GM19240 (cell line): ENCODE results near the gene ARHGAP18.

ENCODE experiments used
- DNase-seq: peaks from one replicate; pipeline ENCODE4 v3.0.0; 2011; ENCODE audit warnings: low spot score; ENCODE audit not compliant: insufficient read length

The ARHGAP18 gene

GRCh38 chr6:129617986-129618385, 92.0 kb downstream of the ARHGAP18 start:
- no peak for DNase-seq

DNA sequence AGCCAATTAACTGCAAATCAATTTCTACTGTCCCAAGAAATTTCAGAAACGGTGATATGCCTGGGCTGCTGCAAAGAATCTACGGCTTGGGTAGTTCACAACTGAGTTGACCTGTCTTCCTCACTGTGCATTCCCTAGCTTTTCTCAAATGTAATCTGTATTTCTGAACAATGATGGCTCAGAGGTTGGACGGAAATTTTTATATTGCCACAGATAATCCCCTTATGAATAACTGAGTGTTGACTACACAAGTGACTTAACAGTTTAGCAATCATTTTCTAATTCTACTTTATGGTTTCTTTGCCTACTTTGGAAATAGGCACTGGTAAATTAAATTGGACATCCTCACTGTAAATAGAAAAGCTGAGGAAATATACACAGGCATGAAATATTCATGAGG, 94.5 kb downstream of the ARHGAP18 start:
- no peak for DNase-seq

GRCh38 chr6:129615020-129615419, 95.0 kb downstream of the ARHGAP18 start:
- no peak for DNase-seq

DNA sequence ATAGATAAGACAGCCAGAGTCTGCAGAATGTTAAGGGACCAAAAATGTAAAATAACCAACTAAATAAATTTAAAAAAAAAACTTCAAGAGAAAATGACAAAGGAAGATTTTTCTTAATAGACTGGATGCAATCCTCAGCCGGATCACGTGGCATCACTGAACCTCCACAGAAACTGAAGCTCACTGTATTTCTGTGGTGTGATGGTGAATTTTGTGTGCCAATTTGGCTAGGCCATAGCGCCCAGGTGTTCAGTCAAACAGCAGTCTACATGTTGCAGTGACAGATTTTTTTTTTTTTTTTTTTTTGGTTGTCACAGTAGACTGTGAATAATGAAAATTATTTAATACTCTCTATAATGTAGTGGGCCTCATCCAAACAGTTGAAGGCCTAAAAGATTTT, 95.5 kb downstream of the ARHGAP18 start:
- no peak for DNase-seq

GRCh38 chr6:129612440-129612839, 97.5 kb downstream of the ARHGAP18 start:
- no peak for DNase-seq

DNA sequence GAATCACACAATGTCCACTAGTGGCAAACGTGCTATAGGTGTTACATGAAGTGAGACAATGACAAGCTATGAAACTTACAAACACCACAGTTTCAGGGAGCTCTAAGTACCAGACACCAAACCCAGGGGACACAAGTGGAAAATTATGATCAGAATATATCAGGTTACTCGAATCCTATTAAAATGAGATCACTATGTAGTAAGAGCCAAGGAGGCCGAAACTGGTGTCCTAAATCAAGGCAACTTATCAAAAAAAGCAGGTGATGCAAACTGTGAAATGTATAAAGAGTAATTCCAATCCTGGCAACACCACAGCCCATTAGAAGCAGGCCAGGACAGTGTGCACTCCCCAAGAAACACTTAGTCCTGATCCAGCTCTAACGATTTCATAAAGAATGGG, 100.3 kb downstream of the ARHGAP18 start:
- DNase-seq = no peak

GRCh38 chr6:129608886-129609537, 101.0 kb downstream of the ARHGAP18 start:
- no peak for DNase-seq

DNA sequence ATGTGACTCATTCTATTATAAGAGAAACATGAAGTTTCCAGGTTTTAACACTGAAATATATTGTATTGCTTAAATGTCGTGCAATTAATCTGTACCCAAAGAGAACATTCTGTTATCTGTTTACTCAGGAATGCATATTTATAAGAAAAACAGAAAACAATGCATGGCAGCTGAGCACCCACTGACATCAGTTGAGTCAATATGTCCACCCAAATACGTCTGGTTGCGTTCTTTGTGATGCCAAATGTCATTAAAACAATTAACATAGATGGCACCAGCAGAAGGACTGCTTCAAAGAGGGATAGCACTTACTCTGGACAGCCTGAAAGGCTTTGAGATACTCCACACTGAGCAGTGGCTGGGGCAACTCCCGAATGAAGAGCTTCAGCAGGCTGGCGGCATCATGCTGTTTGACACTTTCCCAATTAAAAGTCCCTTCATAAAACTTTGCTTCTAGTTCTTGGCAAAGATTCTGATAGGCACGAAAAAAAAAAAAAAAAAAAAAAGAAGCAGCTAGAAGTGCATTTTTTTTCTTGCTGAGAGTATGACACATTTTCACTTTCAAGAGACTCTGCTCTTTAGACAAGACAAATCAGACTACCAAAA, 102.3 kb downstream of the ARHGAP18 start:
- no peak for DNase-seq

DNA sequence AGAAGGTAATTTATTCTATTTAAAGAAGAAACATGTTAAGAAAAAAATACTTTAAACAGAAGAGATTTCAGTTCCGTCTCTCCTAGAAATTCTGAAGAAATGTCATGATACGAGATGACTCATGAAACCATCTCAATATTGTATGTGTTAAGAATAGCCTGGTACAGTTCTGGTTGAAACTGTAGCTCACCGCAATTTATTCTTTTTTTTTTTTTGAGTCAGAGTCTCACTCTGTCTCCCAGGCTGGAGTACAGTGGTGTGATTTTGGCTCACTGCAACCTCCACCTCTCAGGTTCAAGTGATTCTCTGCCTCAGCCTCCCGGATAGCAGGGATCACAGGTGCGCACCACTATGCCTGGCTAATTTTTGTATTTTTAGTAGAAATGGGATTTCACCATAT, 103.3 kb downstream of the ARHGAP18 start:
- DNase-seq = no peak

DNA sequence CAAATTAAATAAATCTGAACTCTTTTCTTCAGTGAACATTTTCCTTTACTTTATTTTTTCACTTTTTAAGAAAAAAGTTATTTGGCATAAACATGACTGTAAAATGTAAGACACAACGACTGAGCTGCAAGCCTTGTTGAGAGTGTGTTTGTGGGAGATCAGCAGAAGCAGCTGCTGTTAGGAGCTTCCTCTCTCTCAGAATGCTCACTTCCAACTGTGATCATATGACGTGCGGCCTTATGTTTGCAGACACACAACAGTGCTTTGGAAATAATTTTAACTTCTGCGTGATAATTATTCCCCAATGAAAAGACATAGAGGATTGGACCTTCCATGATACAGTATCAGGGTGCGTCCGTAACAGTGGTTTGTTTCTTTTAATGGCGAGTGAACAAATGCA, 104.0 kb downstream of the ARHGAP18 start:
- DNase-seq = no peak

GRCh38 chr6:129605095-129605494, 104.9 kb downstream of the ARHGAP18 start:
- DNase-seq = no peak

GRCh38 chr6:129604321-129604720, 105.7 kb downstream of the ARHGAP18 start:
- DNase-seq = no peak

DNA sequence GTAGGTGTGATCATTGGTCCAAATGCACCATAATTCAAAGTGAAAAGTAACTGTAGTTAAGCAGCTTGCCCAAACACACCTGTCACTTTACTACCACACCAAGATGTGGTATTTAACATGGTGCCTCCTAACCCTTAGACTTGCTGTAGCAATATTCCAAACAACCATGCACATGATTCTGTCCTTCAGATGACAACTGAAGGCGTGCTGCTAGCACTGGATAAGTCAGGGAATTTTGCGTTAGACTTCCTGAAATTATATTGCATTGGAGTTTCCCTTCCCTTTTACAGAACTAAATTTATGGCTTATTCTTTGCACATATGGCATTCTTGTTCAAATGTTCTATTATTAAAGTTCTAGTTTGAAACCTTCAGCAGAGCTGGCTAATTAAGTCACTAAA, 106.2 kb downstream of the ARHGAP18 start:
- no peak for DNase-seq

DNA sequence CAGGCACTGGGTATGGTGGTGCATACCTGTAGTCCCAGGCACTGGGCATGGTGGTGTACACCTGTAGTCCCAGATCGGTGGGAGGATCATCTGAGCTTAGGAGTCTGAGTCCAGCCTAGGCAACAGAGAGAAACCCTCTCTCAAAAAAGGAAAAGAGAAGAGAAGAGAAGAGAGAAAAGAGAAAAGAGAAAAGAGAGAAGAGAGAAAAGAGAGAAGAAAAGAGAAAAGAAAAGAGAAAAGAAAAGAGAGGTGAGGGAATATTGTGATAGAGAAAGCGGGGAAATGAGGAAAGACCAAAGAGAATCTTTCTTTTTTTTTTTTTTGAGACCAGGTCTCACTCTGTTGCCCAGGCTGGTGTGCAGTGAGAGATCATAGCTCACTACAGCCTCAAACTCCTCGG, 108.7 kb downstream of the ARHGAP18 start:
- DNase-seq = no peak

GRCh38 chr6:129599467-129599866, 110.5 kb downstream of the ARHGAP18 start:
- no peak for DNase-seq

GRCh38 chr6:129598244-129599187, 111.5 kb downstream of the ARHGAP18 start:
- peak; percentile 29 for DNase-seq

DNA sequence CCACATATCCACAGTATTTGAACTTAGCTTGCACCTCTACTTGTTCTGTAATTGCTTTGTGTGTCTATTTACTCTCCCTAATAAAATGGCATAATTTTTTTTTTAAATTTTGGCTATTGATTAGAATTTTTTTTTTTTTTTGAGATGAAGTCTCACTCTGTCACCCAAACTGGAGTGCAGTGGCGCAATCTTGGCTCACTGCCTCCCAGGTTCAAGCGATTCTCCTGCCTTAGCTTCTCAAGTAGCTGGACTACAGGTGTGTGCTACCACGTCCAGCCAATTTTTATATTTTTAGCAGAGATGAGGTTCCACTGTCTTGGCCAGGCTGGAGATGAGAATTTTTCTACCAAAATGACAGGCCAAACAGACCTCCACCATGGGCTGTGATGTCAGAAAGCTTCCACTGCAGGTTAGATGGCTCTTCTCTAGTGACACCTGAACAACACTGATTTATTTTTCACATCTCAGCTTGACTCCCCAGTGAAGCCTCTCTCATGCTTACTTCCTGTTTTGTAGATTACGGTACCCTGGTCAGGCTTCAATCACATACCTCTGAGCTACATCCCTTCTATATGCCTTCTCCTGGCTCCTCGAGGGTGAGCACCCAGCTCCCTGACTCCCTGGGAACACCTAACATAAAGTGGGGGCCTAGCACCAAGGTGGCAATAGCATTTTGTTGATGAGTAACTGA, 112.8 kb downstream of the ARHGAP18 start:
- DNase-seq = no peak

DNA sequence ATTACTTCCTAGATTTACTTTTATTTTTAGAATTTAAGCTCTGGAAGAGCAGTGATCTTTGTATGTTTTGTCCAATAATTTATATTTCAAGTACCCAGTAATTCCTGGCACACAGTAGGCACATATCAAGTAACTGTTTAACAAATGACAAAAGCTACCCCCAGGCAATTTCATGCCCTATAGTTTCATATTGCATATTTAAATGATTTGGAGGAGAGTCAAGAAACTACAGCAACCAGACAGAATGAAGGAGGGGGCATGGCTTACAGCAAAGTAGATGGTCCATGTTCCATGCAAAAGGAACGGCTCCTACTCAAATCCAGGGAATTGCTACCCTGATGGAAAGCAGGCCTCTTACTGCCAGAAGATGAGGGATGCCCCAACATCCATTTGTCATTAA, 113.5 kb downstream of the ARHGAP18 start:
- no peak for DNase-seq

DNA sequence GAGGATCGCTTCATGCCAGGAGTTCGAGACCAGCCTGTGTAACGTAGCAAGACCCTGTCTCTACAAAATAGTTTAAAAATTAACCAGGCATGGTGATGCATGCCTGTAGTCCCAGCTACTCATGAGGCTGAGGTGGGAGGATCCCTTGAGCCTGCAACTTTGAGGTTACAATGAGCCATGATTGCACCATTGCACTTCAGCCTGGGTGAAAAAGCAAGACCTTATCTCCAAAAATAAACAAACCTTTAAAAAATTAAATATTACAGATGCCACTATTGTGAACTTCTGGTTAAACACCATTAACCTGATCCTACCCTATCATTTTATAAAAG, 116.8 kb downstream of the ARHGAP18 start:
- no peak for DNase-seq

DNA sequence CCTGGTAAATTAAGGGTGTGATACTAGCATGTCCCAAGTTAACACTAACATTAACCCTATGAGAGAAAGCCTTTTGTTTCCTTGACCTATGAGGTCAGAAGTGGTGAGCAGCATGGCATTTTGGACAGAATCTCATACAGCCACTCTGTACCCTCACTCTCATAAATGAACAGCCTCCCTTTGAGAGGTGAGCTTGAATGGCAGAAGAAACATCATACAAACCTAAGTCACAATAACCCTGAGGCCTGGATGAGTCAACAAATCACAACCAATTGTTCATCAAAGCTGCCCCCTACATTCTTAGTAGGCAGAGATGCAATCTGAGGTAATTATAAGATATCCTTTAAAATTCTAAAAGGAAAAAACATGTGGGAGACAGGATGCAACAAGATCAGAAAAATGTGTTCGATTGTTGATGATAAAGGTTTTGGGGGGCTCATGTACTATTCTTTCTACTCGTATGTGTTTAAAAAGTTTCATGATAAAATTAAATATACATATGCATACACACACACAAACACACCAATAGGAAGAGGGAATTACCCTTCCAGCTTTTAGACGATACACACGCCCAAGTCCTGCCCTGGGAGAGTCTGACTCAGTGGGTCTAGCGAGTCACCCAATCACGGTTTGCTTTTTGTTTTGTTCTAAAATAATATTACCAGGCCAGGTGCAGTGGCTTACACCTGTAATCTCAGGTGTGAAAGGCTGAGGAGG, 117.3 kb downstream of the ARHGAP18 start:
- no peak for DNase-seq

DNA sequence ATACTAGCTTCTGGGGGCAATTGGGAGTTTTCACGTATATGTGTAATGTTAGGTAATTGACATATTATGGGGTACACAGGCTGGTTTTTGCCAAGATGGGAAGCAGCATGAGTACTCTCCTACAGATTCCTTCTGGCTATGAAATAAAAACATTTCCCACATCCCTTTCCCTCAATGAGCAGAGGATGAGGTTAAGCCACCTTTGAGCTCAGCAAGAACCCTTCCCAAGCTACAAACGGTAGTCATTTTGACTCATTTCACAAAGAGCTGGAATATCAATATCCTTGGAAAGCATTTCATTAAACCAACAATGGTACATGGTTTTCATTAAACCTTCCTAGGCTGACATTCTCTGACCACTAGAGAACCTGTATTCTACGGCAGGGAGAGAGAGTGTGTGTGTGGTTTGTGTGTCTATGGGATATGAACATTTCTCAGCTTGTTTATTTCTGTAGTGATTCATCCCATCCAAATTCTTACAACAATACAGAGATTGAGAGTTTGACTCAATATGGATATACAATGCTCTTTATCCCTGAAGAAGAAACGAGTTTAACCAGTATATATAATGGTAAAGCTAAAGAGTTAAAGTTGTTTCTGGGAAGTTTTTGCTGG, 119.5 kb downstream of the ARHGAP18 start:
- no peak for DNase-seq
